ENCODE measurements around the gene GABBR1. TPM values are rescaled to one million over a fixed set of nuclear protein-coding genes. Genes with fewer than 3 reads are reported as not detected.
A peak's percentile ranks its signal among the peaks of the same experiment; 100 is the strongest.

GABBR1 gene
- total RNA-seq, 1 experiment from 2014 or later, result 146 TPM

- H2BK20ac ChIP-seq (ENCODE audit: low read depth, low read length, poor library complexity, severe bottlenecking), result no peak overlapping the region
- no peak overlapping the region for H4K5ac ChIP-seq (ENCODE audit: insufficient read length, low read depth, low read length)
- no peak overlapping the region for H2BK15ac ChIP-seq (ENCODE audit: low read depth, low read length)
- no peak overlapping the region for H3K4ac ChIP-seq (ENCODE audit: low read depth, low read length)
- no peak overlapping the region for H2BK120ac ChIP-seq (ENCODE audit: low read depth, low read length, poor library complexity, severe bottlenecking)
- no peak overlapping the region for H3T11ph ChIP-seq (ENCODE audit: low read length)
- peak overlapping the region; percentile 96 to 97 (median 96) for H3K27ac Mint-ChIP-seq
- no peak overlapping the region for H3K14ac ChIP-seq (ENCODE audit: insufficient read depth, low read length)
- no peaks in the 10 kb centered on the region for H3K27me3 Mint-ChIP-seq (ENCODE audit: low read depth)
- no peak overlapping the region for H3K9ac ChIP-seq (ENCODE audit: extremely low read depth, insufficient read length, low read length)
- H3K9me3 Mint-ChIP-seq, result no peaks in the 10 kb centered on the region
- no peak overlapping the region for H2BK5ac ChIP-seq (ENCODE audit: insufficient read length, low read length)
- peak overlapping the region; percentile 30 for H3K4me2 ChIP-seq (ENCODE audit: insufficient read depth, insufficient read length, low read length)
- H4K20me1 ChIP-seq (ENCODE audit: control insufficient read depth, insufficient read depth, insufficient read length), result no peaks in the 10 kb centered on the region
- H3K27ac ChIP-seq (ENCODE audit: insufficient read length, low read depth, low read length), result peak overlapping the region; percentile 93
- H3K4me1 ChIP-seq (ENCODE audit: insufficient read depth, low read length), result peaks cover 30% of the 10 kb centered on the region
- no peaks in the 10 kb centered on the region for H3K79me2 ChIP-seq (ENCODE audit: insufficient read depth, low read length)
- H3K18ac ChIP-seq (ENCODE audit: insufficient read length, low read depth, low read length), result peak overlapping the region; percentile 23
- no peaks in the 10 kb centered on the region for H3K9me3 ChIP-seq (ENCODE audit: control insufficient read depth, low read depth, low read length)
- TF ChIP-seq CTCF (conservative IDR thresholded peaks at IDR 0.05), result no peak
- H3K79me1 ChIP-seq (ENCODE audit: insufficient read depth, low read depth, low read length, poor library complexity, severe bottlenecking), result no peaks in the 10 kb centered on the region
- H3K56ac ChIP-seq (ENCODE audit: insufficient read length, low read depth, low read length), result no peak overlapping the region
- WGBS (ENCODE audit: extremely low coverage, insufficient read length, low lambda C conversion rate), result no CpG with 5 or more reads among the region's 5 CpGs
- H2BK12ac ChIP-seq (ENCODE audit: insufficient read length, low read depth, low read length), result no peak overlapping the region
- no peak overlapping the region for H3K23ac ChIP-seq (ENCODE audit: insufficient read length, low read depth, low read length)
- H3K4me3 Mint-ChIP-seq, result peak overlapping the region; percentile 37 to 41; a peak in 3 of 5 replicates
- H3K23me2 ChIP-seq (ENCODE audit: insufficient read length, low read depth, low read length, poor library complexity, severe bottlenecking), result no peaks in the 10 kb centered on the region
- H3K27me3 ChIP-seq (ENCODE audit: insufficient read depth, low read length), result no peaks in the 10 kb centered on the region
- no peak overlapping the region for H2AK5ac ChIP-seq (ENCODE audit: insufficient read length, low read length)
- H4K8ac ChIP-seq (replicated peaks; ENCODE audit: insufficient read length, low read depth, low read length), result no peak overlapping the region
- H3K36me3 Mint-ChIP-seq (ENCODE audit: insufficient read depth in 1 of 3, low read depth in 3 of 3), result no peaks in the 10 kb centered on the region
- DNase-seq, result peak; percentile 82
- no peak overlapping the region for H2AFZ ChIP-seq (ENCODE audit: low read length)
- no peak overlapping the region for H4K91ac ChIP-seq (ENCODE audit: insufficient read length, low read depth, low read length)
- peaks cover 50 to 56% of the 10 kb centered on the region in 2 experiments for H3K4me1 Mint-ChIP-seq
These were observed 34.2 kb upstream of the GABBR1 start for GRCh38 chr6:29667158-29667557.
